ENCODE measurements around the gene CHST8.
A peak's percentile ranks its signal among the peaks of the same experiment; 100 is the strongest.

The CHST8 gene

DNA sequence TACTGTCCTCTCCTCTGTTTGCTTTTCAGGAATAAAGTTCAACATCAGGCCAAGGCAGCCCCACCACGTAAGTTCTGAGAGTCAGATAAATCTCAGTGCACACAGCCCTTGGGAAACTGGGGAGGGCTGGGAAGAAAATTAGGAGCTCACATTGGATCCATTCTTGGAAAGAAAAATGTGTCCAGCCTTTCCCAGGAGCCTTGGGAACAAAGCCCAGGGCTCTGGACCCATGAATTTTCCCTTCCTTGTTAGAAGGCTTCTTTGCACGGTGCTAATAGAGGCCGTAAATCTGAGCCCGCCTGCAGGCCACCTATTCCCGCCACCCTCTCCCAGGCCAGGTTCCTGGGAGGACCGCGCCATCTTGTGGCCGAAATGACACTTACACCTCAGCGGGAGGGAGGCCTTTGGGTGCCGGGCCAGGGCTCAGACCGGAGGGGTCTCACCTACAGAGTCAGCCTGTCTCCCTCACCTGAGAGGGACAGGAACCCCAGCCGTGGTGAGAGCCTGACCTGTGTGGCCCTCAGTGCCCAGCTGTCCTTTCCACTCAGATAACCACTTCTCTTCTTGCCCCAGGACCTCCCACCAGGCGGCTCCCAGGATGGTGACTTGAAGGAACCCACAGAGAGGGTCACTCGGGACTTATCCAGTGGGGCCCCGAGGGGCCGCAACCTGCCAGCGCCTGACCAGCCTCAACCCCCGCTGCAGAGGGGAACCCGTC lies 149.8 kb downstream of the CHST8 start:
- peak; percentile 74 for DNase-seq (ENCODE audit: low spot score)

DNA sequence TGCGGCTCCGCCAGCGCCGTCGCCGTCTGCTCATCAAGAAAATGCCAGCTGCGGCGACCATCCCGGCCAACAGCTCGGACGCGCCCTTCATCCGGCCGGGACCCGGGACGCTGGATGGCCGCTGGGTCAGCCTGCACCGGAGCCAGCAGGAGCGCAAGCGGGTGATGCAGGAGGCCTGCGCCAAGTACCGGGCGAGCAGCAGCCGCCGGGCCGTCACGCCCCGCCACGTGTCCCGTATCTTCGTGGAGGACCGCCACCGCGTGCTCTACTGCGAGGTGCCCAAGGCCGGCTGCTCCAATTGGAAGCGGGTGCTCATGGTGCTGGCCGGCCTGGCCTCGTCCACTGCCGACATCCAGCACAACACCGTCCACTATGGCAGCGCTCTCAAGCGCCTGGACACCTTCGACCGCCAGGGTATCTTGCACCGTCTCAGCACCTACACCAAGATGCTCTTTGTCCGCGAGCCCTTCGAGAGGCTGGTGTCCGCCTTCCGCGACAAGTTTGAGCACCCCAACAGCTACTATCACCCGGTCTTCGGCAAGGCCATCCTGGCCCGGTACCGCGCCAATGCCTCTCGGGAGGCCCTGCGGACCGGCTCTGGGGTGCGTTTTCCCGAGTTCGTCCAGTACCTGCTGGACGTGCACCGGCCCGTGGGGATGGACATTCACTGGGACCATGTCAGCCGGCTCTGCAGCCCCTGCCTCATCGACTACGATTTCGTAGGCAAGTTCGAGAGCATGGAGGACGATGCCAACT lies 150.5 kb downstream of the CHST8 start:
- no peak for DNase-seq (ENCODE audit: low spot score)

DNA sequence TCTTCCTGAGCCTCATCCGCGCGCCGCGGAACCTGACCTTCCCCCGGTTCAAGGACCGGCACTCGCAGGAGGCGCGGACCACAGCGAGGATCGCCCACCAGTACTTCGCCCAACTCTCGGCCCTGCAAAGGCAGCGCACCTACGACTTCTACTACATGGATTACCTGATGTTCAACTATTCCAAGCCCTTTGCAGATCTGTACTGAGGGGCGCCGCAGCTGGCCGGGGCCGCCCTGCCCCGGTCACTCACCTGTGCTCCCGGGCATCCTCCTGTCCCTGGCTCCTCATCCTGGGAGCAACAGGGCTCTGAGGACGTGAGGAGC lies 151.1 kb downstream of the CHST8 start:
- no peak for DNase-seq (ENCODE audit: low spot score)

DNA sequence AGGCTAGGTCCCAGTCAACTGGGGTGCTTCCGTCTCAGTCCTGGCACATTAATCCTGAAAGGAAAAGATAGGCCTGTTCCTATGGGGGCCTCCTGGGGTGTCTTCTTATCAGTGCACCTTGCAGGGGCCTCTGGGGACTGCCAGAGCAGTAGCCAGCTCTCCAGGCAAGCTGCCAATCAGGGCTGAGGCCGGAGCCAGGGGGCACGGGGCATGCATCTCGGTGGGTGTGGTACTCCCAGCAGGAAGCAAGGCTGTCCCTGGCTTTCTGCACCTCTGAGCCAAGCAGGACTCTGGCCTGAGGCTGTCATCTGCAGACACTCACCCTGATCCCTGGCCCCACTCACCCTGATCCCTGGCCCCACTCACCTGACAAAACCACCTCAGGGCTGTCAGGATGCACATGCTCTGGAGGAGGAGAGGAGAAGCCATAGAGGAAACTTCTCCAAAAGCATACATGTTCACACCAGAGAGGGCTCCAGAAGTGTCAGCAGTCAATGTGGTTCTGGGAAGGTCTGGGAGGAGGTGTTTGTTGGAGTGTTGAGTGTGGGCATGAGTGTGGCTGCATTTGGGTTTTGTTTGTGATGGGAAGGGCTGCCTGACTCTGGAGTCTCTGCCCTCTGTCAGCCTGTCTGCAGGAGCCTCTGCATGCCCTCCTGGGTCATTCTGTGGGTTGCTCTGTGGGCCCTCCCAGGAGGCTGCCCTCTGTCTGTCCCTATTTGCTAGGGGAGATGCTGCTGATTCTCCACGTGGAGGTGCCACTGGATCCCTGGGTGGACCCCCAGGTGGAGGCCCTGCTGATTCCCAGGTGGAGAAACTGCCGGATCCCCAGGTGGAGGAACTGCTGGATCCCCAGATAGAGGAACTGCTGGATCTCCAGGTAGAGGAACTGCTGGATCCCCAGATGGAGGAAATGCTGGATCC lies 152.2 kb downstream of the CHST8 start:
- DNase-seq (ENCODE audit: low spot score): no peak

DNA sequence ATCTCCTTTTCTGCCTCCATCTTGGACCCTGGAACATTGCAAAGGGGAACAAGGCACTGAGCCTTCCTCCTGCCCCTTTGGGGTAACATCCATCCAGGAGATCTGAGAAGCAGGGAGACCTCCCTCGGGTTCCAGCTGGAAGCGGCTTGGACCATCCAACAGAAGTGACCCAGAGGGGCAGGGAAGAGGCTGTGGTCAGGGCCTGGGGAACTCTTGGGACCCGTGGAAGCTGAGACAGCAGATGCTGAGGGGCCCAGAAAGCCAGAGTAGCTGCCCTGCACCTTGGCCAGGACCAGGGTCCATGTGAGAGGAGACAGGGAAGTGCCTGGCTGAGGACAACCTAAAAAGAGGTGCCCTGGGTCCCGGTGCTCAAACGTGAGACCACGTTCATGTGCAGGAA lies 153.0 kb downstream of the CHST8 start:
- DNase-seq (ENCODE audit: low spot score): no peak

DNA sequence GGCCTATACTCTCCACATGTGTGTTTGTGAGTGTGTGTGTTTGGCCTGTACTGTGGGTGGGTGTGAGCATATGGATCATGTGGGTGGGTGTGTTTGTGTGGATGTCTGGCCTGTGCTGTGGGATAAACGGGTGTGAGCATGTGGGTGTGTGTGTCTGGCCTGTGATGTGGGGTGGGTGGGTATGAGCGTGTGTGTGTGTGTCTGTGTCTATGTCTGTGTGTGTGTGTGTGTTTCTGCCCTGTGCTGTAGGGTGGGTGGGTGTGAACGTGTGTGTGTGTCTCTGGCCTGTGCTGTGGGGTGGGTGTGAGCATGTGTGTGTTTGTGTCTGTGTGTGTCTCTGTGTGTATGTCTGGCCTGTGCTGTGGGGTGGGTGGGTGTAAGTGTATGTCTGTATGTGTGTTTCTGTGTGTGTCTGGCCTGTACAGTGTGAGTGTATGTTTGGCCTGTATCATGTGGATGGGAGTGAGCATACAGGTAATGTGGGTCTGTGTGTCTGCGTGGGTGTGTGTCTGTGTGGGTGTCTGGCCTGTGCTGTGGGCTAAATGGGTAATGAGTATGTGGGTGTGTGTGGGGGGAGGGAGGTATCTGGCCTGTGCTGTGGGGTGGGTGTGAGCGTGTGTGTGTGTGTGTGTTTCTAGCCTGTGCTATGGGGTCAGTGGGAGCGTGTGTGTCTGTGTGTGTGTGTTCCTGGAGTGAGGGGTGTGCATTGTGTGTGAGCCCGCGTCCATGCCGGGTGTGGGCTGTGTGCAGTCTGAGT lies 154.2 kb downstream of the CHST8 start:
- no peak for DNase-seq (ENCODE audit: low spot score)

DNA sequence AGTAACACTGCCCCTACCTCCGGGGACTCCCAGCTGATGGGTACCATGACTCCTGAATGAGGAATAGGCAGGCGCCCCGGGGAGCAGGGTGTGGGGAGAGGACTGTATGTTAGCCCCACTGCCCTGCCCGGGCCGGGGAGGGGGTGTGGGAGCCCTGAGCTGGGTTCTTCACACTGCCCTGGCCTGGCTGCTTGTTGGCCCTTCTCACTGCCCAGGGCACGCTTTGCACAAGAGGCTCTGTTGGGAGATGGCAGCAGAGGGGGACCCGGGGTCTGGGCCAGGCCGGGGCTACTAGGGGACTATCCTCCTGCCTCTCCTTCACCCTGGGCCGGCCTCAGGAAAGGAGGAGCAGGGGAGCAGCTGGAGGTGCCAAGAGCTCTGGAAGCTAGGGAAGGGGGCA lies 155.6 kb downstream of the CHST8 start:
- DNase-seq (ENCODE audit: low spot score): no peak

DNA sequence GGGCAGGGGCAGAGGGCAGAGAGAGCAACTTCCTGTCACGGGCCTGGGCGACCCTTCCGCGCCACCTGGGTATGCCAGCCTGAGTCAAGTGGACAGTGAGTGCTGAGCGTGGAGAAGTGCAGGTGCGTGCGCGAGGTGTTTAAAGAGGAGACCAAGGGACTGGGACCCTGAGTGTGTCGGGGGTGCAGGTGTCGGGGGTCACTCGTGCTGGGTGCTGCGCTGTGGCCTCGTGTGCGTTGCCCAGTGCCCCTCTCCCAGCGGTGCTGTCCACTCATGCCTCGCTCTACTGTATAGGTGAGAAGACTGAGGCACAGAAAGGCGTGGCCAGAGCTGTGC lies 156.0 kb downstream of the CHST8 start:
- no peak for DNase-seq (ENCODE audit: low spot score)

DNA sequence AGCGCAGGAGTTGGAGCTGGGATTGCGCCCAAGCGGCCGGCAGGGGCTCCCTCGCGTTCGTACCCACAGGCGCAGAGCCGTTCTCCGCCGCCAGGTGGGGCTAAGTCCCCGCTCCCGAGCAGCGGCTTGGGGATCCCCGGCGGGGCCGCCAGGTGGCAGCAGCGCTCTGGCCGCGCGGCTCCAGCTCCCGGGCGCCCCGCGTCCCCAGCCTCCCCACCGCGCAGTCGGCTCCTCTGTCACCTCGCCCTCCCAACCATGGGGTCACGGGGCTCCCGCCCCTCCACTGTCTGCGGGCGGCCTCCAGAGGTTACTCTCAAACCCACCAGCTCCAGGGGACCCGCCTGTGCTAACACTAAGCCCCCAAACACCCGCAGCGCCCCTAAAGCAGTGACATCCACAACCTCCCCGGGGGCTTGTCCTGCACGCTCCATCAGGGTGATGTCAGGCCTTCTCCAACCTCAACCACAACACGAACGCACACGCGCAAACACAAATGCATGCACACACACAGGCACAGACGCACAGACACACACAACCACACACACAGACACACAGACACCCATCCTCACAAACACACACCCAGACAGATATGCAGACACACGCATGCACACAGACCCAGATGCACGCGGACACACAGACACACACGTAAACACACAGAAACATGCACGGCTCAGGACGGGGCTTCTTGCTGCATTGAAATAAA lies 156.5 kb downstream of the CHST8 start:
- peak; percentile 73 for DNase-seq (ENCODE audit: low spot score)

DNA sequence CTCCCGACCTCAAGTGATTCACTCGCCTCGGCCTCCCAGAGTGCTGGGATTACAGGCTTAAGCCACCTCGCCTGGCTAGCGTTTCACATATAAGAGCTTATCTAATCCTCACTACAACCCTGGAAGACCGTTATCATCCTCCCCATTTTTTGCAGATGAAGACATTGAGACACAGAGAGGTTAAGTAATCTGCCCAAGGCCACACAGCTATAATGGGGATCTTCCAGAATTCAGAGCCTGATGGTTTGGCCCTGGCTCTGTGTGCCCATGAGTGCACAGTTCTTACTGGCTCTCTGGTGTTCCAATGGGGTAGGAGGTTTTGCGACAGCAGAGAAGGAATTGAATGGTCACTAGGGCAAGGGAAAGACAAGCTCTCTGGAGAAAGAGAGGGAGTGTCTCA lies 158.1 kb downstream of the CHST8 start:
- no peak for DNase-seq (ENCODE audit: low spot score)

DNA sequence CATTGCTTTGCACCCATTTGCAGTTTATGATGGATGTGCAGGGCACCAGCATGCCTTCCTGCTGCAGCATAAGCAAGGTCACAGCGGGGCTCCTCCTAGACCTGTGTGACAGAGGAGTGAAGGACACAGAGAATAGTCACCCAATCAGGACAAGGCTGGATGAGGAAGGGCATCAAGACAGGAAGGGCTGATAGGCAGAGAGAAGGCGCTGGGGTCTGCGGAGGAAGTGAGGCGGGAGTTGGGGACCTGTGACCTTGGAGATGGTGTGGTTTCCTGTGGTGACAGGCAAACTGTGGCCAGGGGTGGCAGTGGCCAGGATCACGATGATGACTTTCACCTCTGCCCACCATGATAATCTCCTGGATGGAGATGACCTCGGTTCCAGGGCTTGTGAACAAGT lies 158.5 kb downstream of the CHST8 start:
- no peak for DNase-seq (ENCODE audit: low spot score)

DNA sequence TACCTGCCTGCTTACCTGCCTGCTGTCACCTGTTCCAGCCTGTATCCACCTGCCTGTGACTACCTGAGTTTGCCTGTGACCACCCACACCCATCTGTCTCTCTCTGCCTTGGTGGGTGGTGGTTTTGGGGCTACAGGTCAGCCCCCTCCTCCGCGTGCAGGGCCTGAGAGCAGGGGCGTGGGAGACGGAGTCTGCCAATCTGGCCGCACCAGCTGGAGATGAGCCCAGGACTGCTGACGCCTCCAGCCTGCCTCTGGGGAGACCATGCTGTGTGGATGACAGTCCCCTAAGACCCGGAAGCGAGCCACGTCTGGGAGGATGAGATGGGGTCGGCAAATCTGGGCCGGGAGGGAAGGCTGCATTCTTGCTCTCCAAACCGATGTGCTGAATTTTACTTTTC lies 159.0 kb downstream of the CHST8 start:
- DNase-seq (ENCODE audit: low spot score): no peak

DNA sequence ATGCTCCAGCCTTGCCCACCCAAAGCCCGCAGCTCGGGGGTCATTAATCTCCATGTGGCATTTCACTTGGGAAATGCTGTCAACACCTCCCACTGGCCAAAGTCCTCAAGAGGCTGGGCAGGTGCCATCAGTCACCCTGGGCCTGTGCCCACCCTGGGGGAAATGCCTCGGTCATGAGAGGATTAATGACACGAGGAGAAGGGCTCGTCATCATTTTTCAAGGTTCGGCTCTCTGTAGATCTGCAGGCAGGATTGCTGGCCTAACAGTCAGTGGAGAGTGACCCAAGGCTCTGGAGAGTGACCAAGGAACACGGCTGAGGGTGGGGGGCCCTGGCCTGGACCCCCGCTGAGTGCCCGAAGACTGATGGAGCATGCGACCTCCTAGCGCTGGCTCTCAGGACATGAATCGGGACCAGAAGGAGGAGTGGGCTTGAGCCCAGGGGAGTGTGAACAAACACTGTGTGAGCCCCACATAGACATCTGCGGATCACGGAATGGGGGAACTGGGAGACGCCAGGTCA lies 159.7 kb downstream of the CHST8 start:
- no peak for DNase-seq (ENCODE audit: low spot score)

DNA sequence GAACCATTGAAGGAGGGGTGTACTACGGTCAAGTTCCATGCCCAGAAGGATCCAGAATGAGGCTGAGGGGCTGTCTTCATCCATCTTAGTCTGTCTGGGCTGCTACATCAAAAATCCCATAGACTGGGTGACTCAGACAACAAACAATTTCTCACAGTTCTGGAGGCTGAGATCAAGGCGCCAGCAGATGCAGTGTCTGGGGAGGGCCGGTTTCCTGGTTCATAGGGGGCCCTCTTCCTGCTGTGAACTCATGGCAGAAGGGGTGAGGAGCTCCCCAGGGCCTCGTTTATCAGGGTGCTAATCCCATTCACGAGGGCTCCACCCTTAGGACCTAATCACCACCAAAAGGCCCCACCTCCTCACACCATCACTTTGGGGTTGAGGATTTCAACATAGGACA lies 160.2 kb downstream of the CHST8 start:
- DNase-seq (ENCODE audit: low spot score): no peak

DNA sequence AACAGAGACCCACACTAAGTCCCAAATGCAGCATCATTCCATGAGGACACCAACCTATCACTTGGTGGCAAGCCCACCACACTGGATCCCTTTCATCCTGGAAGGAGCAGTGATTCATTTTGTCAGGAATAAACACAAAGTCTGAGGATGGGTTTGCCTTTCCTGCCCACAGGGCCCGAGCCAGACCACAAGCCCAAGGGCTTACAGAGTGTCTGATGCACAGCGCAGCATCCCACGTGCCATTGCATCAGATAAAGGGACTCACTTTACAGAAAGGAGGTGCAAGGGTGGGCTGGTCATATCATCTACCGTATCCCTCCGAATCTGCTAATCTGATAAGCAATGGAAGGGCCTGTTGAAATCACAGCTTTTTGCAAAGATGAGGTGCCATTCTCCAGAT lies 162.7 kb downstream of the CHST8 start:
- DNase-seq (ENCODE audit: low spot score): no peak

DNA sequence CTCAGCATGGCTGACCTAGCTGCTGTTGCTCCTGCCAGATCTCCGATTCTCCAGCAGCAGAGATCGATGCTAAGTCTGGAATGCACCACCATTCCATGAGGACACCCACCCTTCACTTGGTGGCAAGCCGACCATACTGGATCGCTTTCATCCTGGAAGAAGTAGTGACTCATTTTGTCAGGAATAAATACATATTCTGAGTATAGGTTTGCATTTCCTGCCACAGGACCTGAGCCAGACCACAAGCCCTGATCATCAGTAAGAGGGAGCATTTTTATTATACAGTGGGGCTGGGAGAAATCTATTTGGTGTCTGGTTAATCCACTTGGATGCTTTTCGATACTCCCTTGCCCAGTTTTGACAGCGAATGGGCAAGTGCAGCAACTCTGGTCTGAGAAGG lies 164.0 kb downstream of the CHST8 start:
- peak; percentile 66 for DNase-seq (ENCODE audit: low spot score)

DNA sequence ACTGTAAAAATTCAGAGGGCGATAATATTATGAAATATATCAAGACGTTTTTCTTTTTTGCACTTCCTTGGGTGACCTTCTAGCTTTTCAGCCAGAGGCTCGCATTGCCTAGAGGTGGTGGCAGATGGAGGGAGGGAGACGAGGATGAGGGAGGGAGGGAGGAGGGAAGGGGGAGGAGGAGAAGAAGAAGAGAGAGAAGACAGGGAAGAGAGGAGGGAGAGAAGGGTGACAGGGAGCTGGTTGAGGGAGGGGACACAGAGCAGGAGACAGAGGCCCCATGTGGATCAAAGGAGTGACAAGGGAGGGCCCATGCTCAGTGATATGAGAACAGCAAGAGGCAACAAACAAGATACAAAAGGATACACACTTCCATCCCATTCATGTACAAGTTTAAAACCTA lies 166.9 kb downstream of the CHST8 start:
- no peak for DNase-seq (ENCODE audit: low spot score)

DNA sequence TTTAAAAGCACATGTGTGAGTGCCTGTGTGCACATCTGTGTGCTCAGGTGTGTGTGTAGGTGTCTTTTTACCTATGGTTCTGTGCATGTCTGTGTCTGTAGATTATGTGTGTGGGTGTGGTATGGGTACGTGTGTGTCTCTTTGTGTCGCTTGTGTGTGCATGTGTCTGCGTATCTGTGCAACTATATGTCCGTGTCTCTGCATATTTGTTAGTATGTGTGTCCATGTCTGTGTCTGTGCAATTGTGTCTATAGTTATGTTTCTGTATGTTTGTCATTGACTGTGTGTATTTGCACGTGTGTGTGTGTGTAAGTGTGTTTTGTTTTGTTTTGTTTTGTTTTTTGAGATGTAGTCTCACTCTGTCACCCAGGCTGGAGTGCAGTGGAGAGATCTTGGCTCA lies 167.6 kb downstream of the CHST8 start:
- DNase-seq (ENCODE audit: low spot score): no peak

DNA sequence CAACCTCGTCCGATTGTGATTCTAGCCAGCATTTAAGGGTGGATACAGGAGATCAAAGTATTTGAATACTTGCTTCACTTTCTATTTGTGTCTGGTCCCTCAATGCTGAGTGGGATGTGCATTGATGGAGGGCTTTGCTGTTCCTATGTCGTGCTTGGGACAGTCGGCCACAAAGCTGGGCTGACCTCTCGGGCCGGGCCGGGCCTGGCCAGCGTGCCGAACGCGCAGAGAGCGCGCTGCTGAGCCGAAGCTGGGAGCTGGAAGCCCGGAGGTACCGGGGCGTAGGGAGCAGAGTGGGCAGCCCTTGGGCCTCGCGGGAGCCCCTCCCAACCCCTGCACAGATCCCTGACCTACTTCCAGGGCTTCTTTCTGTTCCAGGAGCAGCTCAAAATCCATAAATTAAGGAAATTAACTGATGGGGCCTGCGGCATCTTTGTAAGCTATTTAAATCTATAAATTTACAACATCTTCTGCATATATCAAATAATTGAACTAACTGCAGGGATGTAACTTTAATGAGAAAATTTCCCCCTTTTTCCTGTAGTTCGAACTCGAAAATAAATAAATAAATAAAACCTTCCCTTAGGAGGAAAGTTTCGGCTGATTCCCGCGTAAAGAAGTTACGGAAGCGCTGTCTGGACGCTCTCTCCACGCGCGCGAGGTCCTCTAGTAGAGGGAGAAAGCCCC lies 173.1 kb downstream of the CHST8 start:
- peak; percentile 47 for DNase-seq (ENCODE audit: low spot score)

DNA sequence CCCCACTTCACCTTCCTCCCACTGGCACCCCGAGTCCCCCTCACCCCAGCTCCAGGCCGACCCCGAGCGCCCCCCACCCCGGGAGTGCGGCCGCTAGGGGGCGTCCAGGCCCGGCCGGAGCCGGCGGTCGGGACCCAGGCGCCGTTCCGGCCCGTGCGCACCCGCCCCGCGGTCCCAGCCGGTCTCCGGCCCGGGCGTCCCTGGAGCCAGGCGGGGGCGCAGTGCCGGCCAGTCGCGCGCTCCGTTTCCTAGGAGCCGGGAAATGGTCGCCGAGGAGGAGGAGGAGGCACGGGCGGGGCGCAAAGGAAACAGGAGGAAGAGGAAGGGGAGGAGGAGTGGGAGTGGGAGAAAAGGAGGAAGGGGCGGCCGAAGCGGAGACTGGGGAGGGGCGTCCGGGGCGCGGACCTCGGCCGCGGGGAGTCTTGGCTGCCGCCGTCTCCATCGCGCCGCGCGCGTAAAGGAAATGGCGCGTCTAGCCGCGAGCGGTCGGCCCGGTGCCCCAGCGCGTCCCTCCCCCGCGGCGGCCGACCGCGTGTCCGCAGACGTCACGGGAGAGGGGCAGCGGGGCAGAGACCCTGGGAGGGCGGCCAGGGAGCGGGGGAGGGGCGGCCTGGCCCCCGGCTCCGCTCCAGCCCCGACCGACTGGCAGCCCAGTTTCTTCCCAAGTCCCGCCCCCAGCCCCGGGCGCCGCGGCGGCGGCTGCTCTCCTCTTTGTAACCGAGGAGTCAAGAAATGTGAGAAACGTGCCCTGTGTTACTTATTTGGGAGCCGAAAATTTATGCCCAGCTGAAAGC lies 173.8 kb downstream of the CHST8 start:
- peak; percentile 83 for DNase-seq (ENCODE audit: low spot score)

Measured in SW480 (cell line).